ENCODE measurements around the gene SORBS2.

GRCh38 chr4:185775792-185776555, 36.0 kb downstream of the SORBS2 start:
- TF ChIP-seq CTCF (IDR thresholded peaks at IDR 0.05; ENCODE audit: low read depth, low read length) (no peak), EZH2phosphoT487 (IDR thresholded peaks at IDR 0.05; ENCODE audit: low read depth) (no peak)
